HG03378 (cell line): ENCODE measurements around the gene DNER.
"Not testable (repeated sequence)": the region's sequence is repeated elsewhere in the genome, so short reads cannot be mapped to it uniquely, and the experiment has no call there.

ENCODE experiments used
- ATAC-seq: cut with Tn5 transposase; IDR thresholded peaks from one replicate; pipeline ENCODE4 v1.9.1; 2021; ENCODE audit warnings: mild to moderate bottlenecking, moderate library complexity; ENCODE audit not compliant: unreplicated experiment

The DNER gene

DNA sequence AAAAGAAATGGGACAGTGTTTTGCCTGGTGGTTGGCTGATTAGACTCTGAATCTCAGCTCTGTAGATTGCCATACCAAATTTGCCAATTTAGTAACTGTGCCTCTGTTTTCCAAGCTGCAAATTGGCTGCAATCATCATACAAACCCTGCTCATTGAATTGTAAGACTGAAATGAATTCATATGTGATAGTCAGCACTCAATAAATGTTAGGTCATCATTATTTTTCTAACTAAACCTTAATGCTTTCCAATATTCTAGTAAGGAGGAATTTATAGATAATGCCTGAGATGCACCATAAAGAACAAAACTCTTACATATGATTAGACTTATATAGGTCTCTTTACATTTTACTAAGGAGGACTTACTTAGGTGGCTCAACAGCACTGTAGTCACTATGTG lies 85.3 kb downstream of the DNER start:
- ATAC-seq, result no peak

DNA sequence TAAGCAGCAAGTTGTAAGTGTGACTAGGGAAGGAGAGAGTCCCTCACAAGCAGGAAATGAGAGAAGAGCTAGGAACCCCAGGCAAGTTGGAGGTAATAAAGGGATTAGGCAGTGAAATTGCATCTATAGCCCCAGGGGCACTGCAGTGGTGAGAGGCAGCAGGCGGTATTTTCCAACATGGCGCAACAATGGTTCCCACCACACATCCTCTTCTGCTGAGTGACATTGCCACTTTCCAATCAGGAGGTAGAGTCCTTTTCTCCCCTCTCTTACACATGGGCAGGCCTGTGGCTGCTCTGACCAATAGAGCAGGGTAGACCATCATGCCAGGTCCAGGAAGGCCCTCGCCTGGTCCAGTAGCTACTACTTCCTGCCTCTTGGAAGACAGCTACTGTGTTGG lies 86.6 kb downstream of the DNER start:
- no peak for ATAC-seq

DNA sequence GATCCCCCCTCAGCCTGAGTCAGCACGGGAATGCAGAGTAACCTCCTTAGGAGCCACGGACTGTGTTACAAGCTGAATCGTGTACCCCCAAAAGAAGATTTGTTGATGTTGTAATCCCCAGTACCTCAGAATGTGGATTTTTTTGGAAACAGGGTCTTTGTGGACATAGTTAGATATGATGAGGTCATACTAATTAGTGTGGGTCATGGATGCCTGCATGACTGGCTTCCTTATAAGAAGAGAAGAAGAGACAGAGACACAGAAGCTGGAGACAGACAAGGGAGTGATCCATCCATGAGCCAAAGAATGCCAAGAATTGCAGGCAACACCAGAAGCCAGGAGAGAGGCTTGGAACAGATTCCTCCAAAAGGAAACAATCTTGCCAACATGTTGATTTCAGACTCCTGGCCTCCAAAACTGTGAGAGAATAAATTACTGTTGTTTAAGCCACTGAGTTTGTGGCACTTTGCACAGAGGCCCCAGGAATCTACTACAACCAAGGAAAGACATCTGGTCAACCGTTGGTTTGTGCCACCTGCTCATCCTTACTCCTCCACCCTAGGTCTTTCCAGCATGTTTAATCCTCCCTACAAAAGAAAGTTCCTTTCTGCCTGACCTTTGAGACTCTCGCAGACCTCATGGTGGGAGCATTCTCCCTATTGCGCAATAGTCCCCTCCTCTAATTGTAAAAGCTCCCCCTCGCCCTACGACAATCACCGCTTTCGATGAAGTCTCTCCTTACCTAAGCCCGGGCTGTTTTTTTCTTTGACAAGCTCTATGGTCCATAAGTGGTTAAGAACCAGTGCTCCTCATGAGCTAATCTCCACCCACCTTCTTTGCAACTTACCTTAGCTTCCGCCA lies 91.6 kb downstream of the DNER start:
- ATAC-seq, result no peak

DNA sequence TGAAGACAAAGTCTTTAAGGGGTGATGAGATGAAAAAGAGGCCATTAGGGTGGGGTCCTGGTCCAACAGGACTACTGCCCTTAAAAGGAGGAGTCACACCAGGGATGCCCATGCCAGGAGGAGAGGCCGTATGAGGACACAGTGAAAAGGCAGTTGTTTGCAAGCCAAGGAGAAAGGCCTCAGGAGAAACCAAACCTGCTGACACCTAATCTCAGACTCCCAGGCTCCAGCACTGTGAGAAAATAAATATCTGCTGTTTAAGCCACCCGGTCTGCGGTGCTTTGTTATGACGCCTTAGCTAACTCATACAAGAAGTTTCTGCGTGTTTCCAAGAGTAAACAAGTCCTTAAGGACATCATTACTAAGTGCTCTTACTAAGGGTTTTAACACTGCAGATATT lies 93.6 kb downstream of the DNER start:
- ATAC-seq, result no peak

DNA sequence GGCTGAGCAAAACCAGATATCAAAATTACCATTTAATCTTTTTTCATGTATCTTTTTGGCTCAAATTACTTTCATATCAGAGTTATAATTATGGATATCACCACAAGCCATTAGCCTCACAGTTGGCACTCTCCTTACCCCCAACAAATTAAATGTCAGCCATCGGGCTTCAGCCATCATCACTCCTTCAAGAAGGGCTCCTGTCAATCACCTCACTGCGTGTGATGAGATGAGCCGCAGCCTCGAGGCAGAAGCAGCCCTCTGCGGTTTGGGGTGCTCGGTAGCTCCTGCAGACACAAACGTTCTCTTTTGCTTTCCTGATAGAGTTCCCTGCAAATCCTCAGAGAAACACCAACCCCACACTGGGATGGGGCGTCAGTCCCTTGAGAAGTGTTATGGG lies 94.1 kb downstream of the DNER start:
- no peak for ATAC-seq

DNA sequence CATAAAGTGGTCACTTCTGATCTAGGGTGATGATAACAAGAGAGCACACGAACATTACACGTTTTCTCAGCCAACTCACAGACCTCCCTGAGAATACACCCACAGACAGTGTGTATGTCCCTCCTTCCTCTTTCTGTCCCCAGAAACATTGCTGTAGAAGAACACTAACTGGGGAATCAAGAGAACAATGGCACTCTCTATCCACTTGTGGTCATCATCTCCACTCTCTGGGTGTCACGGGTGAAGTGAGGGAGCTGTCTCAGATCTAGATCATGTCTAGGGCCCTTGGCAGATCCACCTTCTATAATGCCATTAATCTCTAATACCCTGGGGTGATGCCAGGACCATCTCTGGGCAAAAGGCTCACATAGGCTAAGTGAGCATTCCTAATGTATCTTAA lies 97.9 kb downstream of the DNER start:
- ATAC-seq, result no peak

DNA sequence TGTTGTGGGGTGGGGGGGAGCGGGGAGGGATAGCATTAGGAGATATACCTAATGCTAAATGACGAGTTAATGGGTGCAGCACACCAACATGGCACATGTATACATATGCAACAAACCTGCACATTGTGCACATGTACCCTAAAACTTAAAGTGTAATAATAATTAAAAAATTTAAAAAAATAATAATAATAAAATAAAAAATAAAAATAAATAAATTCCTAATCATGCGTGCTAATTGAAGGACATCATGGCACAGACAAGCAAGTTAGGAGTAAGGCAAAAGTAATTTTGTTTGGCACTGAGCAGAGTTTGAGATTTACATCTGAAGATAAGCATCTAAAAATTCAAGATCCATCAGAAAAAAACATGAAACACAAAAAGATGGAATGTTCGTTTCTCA lies 100.3 kb downstream of the DNER start:
- not testable (repeated sequence) for ATAC-seq

DNA sequence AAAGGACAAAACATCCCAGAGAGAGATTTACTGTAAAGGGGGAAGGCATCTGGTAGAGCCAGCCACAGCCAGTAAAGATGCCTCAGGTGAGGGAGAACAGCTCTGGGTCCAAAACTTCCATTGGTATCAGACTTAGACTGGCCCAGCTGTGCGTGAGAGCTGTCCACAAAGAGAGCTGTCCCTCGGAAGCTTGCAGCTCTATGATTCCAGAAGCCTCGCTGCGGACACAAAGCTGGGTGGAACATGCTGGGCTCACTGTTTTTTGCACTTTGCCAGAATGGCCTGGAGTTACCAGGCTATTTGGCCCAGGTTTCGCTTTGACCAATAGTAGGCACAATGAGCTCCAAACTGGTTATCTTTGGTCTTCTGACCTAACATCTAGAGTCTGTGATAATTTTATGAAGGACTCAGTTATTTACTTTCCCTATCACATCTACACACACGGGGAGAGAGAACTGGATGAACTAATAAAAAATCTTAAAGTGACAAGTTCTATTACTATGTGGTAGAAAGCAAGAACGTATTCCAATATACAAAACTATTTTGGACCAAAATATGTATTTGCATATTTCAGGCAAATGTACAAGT lies 101.9 kb downstream of the DNER start:
- ATAC-seq, result no peak

DNA sequence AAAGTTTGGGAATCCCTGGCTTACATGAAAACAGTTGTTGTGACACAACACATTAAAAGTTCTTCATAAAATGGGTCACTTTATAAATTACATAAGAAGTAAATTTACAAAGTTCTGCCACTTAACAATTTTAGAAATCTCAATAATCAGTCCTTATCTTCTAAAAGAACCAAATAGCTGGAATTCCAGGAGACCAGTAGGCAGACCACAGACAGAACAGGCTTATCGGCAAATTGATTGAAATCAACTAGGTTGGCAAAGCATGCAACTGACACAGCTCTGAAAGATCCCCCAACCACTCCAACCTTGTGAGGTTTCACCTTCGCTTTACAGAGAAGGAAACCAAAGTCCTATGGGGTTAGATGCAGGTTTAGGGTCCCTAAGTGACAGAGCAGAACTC lies 103.0 kb downstream of the DNER start:
- no peak for ATAC-seq

DNA sequence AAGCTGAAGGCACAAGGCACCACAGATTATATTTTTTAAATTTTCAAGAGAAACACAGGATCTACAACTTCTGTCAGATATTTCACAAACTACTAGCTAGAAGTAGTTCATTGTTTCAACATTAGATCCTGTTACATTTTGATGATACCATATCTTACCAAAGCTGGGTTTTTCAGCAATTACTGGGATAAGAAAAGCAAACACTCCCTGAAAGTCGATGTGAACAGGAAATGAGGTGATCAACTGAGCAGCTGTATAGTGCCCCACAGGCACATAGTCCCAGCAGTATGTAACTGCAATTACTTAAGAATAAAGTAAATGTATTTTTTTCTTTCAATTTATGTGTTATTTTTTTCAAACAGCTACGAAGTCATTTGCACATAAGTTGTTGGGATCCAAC lies 103.5 kb downstream of the DNER start:
- no peak for ATAC-seq

DNA sequence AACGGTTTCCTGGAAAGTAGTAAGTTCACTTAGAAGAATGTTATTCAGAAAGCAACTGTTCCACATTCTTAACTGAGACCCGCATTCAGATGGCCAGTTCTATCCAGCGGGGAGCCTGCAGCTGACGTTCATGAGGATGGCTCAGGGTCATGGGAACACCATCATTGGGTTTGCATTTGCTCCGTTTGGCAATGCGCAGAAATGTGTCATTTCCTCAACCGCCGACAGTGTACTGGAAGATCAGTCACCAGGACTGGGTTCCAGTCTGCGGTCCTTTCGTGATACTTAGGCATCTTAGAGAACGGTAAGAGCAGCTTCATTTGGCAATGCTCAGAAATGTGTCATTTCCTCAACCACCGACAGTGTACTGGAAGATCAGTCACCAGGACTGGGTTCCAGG lies 104.0 kb downstream of the DNER start:
- ATAC-seq, result no peak

DNA sequence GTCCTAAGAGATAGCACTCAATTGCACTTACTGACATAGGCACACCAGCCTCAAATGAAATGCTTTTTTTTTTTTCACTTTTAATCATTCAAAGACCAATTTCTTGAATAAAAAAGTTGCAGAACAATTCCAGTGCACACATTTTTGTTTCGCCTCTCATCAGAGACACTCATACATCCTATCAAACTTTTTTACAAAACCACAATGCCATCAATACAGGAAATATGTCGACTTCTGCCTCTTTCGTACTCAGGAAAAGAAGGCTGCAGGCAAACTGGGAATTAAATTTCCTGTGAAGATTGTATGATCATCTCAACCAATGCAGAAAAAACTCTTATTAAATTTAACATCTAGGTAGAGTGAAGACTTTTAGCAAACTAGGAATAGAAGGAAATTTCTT lies 112.4 kb downstream of the DNER start:
- no peak for ATAC-seq

DNA sequence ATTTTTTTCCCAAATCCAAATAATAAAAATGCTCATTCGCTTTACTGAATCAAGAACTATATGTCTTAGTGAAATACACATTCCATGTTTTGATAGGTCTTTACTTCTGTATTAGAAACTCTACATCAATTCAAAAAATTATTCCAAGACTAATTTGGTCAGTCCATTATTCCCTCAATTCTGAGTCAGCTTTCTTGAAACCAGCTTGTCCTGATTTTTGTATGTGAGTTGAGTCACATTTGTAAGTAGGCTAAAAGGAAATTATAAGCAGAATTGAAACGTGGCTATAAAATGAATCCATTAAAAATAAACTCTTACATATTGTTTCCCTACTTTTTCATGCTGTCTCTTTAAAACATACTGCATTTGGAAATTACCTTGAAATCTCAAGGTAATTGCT lies 113.0 kb downstream of the DNER start:
- no peak for ATAC-seq

DNA sequence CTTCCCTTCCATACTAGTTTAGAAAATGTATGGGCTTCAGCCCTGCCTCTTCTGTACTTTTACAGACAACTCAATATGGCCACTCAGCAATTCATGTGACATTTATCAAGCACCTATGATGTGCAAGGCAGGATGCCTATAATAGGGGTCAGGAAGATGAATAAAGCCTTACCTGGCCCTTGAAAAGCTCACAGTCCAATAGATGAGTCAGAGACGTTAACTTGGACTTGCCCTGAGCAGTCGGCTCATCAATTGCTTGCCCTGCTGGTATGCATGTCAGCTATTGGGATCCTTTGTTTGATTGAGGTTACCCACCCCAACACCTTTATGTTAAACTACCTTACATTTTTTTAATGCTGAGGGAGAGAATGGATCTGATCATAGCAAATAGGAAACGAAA lies 116.1 kb downstream of the DNER start:
- no peak for ATAC-seq

DNA sequence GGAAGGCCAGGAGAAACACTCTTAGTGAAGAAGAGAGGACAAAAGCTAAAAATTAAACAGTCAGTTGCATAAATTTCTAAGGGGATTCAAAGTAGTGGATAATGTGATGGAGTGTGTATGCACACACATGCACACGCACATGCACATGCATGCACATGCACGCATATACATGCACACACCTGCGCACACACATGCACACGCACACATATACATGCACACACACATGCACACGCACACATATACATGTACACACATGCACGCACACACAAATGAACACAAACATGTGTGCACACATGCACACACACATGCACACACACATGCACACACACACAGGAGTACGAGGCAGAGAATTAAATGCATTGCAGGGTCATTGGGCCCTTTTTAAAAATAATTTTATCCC lies 117.6 kb downstream of the DNER start:
- no peak for ATAC-seq

DNA sequence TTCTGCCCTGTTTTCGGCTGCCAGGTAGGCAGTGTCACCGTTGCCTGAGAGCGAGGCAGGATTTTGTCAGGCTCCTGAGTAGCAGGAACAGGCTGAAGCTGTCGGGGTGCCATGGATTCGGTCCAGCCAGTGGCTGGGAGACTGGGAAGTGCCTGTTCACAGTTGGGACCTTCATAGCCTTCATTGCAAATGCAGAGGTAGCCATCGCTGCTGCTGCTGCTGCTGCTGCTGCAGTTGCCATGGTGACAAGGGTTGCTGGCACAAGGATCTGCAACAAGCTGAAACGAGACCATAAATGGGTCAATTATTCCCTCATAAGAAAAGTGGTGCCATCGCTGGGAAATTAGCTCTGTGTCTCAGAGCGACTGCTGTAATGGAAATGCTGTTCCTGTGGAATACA lies 122.7 kb downstream of the DNER start:
- ATAC-seq, result no peak

DNA sequence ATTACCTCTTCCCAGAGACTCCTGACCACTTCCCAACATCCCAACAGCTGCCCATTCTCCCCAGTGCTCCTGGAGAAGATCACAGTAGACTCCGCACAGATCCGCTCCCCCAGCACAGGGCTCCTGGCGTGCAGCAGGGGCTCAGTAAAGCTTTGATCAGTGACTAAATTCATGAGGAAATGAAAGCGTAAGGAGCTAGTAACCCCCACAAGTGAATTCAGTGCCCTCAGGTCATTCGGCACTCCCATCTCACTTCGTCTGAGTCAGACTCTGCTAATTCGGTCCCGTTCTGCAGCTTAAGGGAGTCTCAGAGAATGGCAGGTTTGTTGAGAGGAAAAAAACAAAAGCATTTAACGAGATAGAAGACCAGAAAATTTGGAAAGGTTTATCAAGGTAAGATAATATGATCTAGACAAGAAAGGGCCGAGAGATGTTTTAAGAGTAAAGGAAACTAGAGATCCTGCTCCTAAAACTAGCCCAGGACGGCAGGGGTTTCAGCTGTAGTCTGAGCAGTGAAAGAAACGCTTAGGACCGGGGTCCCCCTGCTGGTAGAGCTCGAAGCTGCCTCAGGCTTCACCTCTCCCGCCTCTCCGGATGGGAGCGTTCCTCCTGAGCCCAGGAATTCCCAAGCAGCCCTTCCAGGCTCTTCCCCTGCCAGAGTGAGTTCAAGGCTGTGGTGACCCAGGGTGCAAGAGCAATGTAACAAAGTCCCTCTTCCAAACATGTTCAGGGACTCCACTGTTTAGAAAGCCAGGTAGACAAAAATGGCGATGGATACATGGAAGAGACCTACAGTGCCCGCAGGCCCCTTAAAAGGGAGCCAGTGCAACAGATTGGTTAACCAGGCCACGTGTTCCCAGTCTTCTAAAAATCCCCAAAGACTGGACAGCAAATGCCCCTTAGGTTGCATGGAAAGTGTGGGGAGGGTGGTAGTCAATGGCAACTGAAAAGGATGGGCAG lies 127.3 kb downstream of the DNER start:
- ATAC-seq, result peak; percentile 83

DNA sequence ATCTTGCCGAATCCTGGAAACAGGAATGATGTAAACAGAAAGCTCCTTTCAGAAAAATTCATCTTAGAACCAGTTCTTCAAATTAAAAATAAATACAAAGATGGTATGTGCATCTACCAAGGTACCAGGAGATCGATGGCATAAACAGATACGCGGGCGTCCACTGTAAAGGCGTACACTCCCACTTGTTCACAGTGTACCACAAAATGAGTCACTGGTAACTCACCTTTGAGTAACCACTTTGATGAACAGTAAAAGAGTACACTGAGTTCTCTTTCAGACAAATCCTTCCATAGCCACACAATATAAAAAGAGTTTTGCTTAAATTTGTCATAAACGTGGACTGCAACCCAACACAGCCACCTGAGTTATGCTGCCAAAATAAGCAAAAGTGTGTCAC lies 128.3 kb downstream of the DNER start:
- ATAC-seq, result no peak

DNA sequence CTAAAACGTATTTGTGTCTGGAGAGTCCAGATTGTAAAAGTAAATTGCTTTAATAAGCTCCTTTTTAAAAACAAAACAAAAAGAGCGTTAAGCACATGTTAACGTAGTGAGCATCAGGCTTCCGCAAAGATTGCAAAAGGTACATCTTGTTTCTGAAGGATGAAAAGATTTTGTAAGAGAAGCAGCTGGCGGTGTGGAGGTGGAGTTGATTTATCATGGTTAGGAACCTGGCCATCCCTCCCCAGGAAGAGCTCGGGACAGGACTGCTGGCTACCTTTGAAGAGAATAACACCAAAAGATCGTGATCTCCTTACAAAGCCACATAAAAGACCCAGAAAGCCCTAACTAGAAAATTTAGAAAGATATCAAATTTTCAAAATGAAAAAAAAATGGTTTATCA lies 132.2 kb downstream of the DNER start:
- ATAC-seq, result no peak

DNA sequence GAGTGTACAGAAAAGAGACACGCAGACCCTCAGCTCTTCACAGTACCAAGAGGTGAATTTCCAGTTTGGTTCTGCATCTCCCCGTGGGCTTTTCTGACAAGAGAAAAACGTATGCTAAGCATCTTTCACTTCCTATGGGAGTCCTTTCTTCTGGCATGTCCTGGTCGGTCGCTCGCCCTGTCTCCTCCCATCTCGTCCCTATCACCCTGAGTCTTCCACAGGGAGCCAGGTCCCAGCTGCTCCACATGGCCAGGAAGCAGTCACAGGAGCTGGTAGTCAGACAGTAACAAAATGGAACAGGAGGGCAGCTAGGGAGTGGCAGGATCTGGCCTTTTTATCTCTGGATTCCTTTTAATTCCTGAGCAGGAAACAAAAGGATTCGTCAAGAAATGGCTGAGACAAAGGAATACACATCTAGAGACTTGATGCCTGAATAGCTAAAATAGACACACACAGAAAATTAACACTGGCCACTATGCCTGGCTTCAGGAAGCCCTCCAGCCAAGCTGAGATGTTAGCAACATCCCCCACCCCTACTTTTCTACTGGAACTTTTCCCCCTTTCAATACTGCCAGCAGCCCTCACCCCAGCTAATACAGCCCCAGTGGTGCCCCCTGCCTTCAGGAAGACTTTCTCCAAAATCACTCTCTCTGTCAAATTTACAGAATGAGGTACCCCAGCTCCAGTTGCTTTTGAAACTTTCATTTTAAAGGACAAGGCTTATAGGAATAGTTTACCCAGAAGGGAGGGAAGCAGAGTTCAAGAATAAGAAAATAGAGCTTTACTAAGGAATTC lies 136.1 kb downstream of the DNER start:
- no peak for ATAC-seq
